ENCODE results near the gene MEOX2.

The MEOX2 gene

DNA sequence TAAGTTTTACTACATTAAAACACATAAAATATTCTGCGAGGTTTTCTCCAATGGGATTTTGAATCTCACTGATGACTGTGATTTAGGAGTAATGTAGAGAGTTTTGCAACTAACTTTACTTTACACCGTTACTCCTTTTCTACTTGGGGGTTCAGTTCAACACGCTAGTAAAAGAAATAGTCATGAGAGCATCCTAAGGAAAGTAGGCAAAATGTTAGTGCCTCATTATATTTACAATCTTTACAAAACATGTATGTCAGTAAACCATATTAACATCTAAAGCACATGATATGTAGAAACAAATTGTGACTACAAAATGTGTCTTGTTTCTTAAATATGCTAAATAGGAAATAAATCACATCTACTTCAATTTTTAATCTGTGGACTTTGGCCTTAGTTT is 6.0 kb downstream of the MEOX2 start:
- DNase-seq: no peak

DNA sequence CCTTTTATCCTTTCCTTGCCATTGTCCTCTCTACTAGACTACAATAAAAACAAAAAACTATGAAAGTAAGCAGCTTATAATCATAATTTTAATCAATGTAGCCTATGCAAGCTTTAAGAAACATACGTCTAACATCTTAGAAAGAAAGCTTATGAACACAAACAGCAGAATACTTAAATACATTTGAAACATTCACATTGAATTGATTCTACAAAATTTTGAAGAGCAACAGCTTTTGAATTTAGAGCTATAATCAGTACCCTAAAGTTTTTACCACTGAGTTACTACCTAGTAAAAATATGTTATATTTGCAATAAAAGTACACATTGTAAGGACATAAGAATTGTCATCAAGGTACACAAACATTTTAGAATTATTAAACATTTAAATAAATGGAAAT is 7.2 kb downstream of the MEOX2 start:
- DNase-seq: no peak

DNA sequence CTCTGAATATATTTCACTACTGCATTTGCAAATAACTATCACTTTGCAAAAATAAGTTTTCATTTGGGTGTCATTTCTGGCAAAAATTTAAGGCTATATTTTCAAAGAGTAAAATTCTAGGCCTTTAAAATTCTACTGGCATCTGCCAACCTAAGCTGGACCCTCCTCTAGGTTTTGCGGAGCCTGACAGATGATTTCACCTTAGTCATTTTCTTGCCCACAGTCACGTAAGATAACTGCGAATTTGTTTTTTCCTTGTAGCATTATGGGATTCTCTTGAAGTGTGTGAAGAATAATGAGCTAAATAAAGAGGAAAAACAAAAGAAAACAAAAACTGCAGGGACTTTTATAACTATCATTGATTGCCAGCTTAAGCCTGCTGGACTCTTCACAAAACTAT is 7.8 kb downstream of the MEOX2 start:
- DNase-seq: no peak

DNA sequence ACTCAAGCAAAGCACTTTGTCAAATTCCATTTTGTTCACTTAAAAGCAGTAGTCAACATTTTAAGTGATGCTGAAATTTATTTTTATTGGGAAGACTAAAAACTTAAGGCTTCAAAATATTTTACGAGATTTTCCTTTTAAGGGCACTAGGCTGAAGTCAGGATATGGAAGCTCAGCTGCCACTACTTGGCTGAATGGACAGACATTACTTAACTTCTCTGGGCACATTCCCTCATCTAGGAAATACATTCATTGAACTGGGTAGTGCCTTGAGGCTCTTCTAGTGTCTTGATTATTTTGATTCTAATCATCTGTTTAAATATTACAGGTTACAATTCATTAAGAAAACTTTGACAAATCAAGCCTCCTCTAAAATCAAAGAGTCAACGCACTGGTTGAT is 11.1 kb downstream of the MEOX2 start:
- DNase-seq: no peak

DNA sequence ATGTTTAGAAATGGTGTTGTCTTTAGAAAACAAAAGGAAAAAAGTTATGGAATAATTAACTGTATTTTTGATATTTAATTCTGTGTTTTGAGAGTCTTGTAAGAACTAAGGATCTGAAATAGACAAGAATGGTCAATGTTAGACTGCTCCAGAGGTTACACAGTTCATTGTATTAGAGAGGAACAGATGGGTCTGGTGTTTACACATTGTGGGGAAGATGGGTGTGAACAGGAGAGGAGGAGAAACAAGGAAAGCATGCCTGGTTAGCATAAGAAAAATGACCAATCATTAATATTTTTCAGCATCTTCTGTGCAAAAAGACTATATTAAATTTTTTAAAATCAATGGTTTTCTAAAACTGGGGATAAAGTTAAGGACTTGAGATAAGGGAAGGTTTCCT is 11.9 kb downstream of the MEOX2 start:
- DNase-seq: no peak

DNA sequence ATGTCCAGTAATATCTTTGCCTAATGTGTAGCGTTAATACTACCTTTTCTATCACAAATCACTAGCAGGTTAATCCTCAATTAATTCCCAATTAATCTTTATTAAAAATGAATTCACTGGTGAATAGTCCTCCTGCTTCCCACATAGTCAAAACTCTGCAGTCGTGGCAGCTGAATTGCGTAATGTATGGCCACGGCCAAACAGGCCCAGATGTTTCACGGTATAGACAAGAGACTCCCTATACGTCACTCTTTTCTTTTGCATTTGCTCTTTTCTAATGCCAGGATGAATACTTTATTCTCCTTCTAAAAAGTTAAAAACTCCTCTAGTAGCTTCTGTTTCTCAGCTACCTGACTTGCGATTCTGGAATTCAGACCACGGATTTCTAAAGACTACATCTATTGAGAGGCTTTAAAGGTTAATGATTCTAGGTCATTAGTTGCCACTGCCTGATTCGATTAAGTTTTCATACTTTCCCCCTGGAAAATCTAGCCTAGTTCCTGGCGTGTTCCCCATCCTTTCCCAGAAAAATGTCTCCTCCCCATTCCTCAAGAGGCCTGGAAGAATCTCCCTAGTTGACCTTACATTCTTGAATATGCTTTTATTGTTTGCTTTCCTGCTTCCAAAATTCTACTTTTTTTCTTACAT is 16.9 kb downstream of the MEOX2 start:
- no peak for DNase-seq

DNA sequence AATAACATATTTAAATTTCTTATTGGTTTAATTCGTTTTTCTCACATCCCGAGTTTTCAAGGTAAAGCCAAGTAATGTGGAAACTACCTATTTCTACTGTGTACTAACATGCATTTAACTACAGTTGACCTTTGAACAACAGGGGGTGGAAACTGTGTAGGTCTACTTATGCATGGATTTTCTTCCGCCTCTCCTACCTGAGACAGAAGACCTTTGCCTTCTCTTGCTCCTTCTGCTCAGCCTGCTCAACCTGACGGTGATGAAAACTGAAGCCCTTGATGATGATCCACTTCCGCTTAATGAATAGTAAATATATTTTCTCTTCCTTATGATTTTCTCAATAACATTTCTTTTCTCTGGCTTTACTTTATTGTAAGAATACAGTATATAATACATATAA is 18.5 kb downstream of the MEOX2 start:
- DNase-seq: no peak

DNA sequence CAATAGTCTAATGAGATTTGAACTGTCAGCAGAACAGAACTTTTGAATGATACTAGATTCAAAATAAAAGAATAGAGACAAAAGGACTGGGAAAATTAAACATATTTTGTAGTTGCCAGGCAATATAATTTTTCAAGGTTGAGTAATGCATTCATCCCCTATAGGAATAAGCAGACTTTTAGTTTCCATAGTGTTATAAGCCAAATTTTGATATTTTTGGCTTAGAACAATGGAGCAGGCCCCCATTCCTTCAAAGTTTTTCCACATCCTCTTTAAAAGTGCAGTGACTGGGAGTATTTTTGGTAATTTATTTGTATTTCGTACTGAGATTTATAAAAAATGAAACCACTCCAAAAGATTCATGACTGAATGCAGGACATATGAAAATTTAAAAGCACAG is 24.0 kb downstream of the MEOX2 start:
- no peak for DNase-seq

DNA sequence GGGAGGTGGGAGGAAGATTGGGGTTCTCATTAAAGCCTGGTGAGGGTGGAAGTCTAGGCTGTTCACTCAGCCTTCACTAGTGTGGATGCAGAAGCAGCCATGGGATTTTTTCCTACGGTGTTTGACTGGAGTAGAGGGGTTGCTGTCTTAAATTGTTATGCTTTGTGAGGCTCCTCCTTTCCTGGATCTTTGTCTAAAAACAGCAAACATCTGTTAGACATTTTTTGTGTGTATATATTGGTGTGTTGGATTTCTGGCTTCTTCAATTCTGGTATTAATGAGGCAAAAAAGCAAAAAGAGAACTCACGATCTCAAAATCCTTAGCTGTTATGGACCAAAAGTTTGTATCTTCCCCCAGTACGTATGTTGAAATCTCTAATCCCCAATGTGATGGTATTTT is 28.2 kb downstream of the MEOX2 start:
- DNase-seq: no peak

DNA sequence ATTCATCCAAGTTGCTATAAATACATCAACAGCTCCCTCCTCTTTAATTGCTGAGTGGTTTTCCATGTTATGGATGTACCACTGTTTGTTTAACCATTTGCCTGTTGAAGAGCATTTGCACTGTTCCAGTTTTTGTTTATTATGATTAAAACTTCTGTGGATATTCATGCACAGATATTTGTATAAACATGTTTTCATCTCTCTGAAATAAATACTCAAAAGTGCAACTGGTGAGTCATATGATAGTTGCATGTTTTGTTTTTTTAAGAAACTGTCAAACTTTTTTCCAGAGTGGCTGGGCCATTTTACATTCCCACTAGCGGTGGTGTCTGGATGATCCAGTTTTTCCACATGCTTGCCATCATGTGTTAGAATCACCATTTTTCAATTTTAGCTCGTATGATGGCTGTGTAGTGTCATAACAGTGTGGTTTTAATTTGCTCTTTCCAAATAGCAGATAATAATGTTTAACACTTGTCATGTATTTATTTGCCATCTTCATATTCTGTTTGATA is 33.6 kb downstream of the MEOX2 start:
- DNase-seq: no peak

DNA sequence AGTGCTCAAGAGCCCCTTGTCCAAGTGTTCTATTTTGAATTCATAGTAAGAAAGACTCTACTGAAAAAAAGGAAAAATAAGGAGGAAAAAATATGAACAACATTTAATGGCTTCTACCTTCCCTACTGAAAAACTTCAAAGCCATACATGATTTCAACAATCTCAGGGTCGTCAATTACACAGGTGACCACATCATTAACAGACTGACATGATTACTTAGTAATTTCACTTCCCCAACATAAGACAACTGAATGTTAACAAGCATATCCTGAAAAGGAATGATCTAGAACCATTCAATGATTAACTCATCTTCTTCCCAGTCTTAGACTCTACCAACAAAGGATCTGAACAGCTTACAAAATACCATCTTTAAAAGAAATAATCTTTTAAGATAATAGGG is 34.8 kb downstream of the MEOX2 start:
- DNase-seq: no peak

DNA sequence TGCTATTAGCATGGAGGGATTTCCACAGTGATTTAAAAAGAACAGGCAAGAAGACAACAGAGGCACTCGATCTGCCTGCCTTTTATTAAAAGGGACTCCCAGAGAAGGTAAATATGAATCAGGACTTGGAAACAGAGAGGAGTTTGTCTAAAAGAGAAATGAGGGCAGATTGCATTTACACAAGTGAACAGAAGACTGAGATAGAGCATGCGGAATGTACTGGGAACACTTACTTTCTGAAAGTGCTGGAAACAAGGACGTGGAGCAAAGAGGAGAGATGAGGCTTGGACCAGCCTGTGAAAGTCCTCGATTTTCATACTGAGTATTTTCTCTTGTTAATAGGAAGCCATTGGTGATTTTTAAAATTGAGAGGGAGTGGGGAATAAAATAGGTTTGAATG is 35.7 kb downstream of the MEOX2 start:
- no peak for DNase-seq

DNA sequence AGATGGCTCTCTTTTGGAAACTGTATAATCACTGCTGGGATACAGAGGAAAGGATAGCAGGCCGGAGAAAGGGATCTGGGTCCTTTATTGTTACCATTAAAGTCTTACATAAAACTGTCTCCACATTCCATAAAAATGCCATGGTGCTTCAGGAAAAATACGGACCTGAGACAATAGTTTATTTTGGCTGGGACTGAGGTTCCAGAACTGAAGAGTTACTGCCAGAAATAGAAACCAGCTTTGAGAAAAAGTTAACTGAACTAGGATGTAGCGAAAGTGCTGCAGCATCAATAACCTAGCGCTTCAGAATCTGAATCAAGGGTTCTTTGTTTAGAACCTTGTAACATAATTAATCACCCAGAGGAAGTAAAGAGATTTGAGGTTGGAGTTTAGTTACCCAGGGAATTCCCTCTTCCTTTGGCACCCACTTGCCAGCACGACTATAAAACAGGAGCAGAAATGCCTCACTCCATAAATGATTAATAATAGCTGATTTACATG is 38.0 kb downstream of the MEOX2 start:
- DNase-seq: no peak

DNA sequence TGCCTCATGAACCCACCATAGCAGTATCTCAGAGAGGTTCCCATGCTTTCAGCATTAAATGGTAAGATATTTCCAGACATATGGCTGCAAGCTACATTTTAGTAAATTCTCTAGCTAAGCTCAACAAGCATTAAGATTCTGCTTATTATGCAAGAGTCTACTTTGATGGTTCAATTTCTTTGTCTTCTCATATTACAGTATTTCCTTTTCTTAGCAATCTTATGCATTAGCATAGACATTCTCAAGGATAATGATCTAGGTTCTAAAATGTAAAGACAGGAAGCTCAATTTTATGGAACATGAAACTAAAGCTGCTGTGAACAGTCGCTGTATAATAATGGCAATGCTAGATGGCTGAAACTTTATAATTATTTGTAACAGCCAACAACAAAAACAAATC is 39.2 kb downstream of the MEOX2 start:
- no peak for DNase-seq

DNA sequence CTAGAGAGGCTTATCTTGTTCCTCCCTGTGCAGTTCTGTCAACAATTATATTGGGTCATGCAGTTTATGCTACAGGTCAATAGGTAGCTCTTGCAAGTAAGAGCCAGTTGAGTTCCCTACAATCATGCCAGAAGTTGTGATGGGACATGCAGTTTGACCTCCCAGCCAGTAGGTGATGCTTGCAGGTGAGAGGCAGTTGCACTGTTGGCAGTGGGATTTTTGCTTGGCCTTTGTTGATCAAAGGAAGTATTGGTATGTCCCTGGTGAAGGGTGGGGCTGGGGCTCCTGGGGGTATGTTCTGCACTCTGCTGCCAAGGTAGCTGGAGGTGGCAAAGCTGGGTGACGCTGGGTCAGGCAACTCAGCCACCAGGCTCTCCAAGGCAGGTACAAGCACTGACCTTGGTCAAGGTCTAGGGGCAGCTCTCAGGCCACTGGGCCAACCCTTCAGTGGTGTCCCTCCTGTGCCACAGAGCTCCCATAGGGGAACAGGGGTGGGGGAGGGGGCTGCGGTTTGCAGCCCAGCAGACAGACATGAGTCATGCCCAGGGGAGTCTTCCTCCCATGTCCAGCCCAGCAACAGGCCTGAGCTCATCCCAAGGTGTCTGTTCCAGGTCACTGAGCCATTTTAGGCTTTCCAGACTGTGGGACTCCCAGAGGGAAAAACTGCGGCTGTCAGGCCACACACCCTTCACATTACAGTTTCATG is 43.3 kb downstream of the MEOX2 start:
- no peak for DNase-seq

DNA sequence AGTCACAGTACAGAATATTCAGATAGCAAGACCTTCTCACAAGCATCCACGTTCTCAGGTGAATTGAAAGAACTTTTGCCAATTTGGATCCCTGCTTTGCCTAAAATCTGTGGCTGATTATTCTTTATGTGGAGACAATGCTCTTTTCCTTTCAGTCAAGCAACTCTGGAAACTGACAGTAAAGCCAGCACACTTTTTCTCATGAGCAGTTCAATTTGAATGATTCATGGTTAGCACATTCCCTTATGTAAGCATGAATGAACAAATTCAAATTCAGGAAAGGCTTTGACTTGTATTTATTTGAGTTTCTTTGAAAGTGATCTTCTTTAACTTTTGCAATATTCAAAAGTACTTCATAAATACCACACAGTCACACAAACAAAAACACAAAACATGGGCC is 57.6 kb downstream of the MEOX2 start:
- no peak for DNase-seq

DNA sequence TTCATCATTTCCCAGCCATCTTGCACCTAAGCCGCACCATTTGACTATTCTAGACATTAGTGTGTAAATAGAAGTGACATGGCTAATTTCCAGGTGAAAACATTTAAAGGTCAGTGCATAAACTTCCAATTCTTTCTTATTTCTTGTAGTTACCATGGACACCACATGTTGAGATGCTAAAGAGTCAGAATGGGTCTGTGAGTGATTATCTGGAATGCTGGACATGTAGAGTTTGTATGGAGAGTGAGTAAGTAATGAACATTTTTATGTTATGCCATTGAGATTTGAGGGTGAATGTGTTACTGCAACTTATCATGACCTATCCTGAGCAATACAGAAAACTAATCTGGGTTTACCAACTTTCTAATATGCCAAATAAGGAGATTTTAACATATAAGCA is 60.4 kb downstream of the MEOX2 start:
- DNase-seq: no peak

DNA sequence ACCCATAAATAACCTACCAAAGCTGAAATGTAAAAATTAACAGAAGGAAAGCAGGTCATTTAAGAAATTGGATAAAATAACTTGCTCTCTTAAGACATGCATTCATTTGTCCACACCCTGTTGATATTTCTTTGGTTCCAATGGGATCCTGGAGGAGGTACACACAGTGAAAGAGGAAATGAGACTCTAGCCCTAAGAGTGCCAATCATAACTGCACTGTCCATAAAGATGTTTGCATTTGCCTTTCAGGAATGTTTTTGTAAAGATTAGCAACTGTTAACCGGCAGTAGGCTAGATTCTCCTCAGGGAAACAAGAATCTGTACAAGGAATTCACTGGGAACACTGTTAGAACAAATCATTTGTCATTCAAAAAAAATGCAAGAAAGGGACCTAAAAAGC is 61.0 kb downstream of the MEOX2 start:
- DNase-seq: no peak

DNA sequence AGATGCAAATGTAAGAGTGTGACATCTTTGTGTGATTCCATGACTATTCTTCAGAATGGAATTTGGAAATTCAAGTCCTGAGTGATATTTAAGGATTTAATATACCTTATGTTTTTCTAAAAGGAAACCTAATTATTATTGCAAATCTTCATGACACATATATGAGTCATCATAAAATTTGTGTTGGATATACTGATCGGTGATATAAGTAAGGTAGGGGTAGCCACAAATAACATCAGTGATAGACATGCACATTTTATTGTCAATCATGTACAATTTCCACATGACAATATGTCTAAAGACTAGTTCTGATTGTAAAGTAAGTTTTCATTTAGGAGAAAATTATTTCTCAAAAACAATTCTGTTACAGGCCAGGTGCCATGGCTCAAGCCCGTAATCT is 65.0 kb downstream of the MEOX2 start:
- no peak for DNase-seq

DNA sequence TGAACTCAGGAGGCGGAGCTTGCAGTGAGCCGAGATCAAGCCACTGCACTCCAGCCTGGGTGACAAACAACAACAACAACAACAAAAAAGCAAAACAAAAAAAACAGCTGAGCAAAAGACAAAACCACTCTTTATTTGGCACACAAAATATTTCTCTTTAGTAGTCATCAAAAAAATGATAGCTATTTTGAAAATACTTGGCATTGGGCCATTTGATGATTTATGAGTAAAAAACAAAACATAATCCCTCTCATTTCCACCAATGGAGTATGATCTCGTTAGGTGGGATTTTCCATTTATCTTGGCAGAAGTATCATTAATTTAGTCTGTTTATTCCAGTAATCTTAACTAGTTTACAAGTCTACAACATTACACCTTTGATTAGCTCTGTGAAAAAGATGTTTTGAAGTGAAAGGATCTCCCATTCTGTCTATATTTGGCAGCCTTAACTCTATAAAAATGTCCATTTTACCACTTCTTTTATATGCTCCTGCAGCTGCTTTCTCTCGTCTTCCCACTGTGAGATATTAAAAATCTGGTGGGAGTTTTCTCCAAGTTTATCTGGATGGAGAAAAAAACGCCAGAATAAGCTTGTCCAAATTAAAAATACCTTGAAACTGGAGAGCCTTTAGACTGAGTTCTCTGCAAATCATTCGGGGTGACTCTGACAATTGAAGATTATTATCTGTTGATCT is 65.8 kb downstream of the MEOX2 start:
- no peak for DNase-seq

DNA sequence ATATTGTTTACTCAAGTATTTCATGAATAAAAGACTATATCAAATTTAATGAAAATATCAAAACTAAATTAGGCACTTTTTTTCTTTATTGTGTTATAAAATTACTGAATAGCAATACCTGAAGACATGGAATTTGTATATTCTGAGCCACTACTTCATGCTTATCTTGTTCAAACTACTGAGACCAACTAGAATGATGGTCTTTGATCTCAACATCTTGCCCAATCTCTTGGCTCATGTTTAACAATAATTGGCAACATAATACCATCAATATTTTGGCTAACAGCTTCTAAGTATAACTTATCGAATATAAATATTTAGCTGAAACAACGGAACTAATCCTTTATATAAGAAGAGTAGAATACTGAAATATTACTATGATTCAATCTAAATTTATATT is 68.2 kb downstream of the MEOX2 start:
- no peak for DNase-seq

DNA sequence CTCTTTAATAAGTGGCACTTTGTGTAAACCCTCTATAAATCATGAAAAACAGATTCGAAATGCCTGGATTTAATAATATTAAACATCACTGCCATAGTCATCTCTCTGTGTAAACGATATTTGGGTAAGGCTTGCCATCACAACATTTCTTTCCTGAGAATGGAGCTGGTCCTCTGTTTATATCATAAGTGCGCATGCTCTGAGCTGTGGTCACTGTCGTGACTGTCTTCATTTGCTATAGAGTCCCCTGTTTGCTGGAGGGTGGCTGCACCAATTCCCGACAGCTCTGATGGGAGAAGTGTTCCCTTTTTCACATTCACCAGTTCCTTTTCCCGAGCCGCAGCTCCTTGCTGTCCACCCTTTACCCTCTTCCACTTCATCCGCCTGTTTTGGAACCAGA is 74.3 kb downstream of the MEOX2 start:
- DNase-seq: no peak

DNA sequence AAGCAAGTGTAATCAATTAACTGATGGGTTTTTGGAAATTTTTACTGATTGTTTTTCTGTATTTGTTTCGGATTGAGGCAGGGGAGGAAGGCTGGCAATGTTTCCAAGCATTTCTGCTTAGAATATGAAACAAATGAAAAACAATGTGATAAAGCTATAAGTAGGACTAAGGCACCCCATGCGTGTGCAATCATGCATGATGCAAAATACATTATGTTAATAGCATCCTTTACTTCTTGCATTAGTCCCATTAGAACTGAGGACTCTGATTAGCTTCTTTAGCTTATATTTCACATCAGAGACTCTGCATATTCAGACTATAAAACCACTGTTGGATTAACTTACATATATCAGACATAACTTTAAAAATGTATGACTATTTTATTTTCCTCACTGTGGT is 76.0 kb downstream of the MEOX2 start:
- DNase-seq: no peak

DNA sequence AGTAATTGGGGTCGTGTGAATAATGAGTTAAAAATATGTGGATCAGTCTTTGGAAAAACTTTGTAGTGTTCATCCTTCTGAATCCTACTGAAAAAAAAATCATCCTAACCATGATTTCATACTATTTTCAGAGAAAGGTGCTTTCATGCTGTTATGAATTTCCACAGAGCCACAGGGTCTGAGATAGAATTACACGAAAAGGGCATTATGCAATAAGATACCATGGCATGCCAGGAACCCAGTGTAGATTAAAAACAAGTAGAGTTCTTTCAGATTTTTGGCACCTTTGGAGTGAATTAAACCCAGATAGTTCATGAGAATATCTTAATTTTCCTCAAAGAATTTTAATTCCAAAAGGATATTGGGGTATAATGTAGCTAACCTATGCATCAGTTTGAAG is 77.2 kb downstream of the MEOX2 start:
- no peak for DNase-seq

All from CD4-positive, alpha-beta T cell treated with Interleukin-17A for 1 hour (primary cell).